GM06990 (cell line): ENCODE measurements around the gene OR5D14.

Source experiments
- DNase-seq: peaks from one replicate; pipeline ENCODE4 v3.0.0-alpha.2; 2011; ENCODE audit not compliant: insufficient read length; ENCODE audit errors: extremely low read depth
- H3K27me3 ChIP-seq: replicated peaks from 2 replicates; pipeline ENCODE4 v1.6.0; 2011; ENCODE audit warnings: low read length; ENCODE audit not compliant: control insufficient read depth, insufficient read depth
- H3K36me3 ChIP-seq: 2 replicates; pipeline ENCODE4 v1.5.1; 2011; ENCODE audit warnings: low read length; ENCODE audit not compliant: control insufficient read depth, insufficient read depth
- H3K4me3 ChIP-seq: replicated peaks from 2 replicates; pipeline ENCODE4 v1.5.1; 2011; ENCODE audit warnings: low read depth, mild to moderate bottlenecking, control low read depth, low read length
- CTCF ChIP-seq: IDR thresholded peaks from 2 replicates; pipeline ENCODE4 v1.5.1; 2011; ENCODE audit warnings: low read length, control low read depth, mild to moderate bottlenecking, inconsistent platforms; ENCODE audit not compliant: insufficient read depth, poor library complexity, severe bottlenecking

Gene OR5D14

GRCh38 chr11:55795256-55795655 lies at the start of gene OR5D14:
Gene OR5D14, plus strand, starts transcription at chr11:55795556. Its CDS starts 0 bp downstream, at chr11:55795556.
- TF ChIP-seq CTCF: no peak
- H3K27me3 ChIP-seq: no peaks in the 10 kb centered on the region
- no peak within 1 kb of the TSS for H3K4me3 ChIP-seq
- H3K36me3 ChIP-seq: no peaks in the 10 kb centered on the region
- DNase-seq: no peak

GRCh38 chr11:55773138-55773537 lies 22.2 kb upstream of the OR5D14 start, which contains the start of gene OR5D13:
Gene OR5D13, plus strand, starts transcription at chr11:55773438. Its CDS starts 0 bp downstream, at chr11:55773438.
- Histone ChIP-seq H3K27me3 (no peaks in the 10 kb centered on the region), H3K4me3 (no peak within 1 kb of the TSS), H3K36me3 (no peaks in the 10 kb centered on the region)
- DNase-seq: no peak
- TF ChIP-seq CTCF: no peak

GRCh38 chr11:55791606-55792005 lies 3.8 kb upstream of the OR5D14 start:
- H3K4me3 ChIP-seq: no peak overlapping the region
- no peak for DNase-seq
- no peak for TF ChIP-seq CTCF
- H3K36me3 ChIP-seq: no peaks in the 10 kb centered on the region
- H3K27me3 ChIP-seq: no peaks in the 10 kb centered on the region

DNA sequence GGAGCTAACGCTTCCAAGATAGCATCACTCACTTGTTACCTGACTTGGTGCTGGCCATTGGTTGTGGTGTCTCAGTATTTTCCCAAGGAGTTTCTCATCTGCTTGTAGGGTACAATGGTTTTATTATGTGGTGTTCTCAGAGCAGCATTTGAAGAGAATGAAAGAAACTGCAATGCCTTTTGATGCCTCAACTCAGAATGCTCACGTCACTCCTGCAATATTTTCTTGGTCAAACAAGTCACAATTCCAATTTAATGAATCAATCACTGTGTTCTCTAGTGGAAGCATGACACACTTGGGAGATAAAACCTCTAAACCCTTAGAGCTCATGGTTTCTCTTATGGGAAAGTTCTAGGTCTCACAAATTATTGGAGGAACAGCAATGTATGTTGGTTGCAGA lies 2.0 kb upstream of the OR5D14 start:
- no peak for DNase-seq
- Histone ChIP-seq H3K4me3 (no peak overlapping the region), H3K27me3 (no peaks in the 10 kb centered on the region), H3K36me3 (no peaks in the 10 kb centered on the region)
- TF ChIP-seq CTCF: no peak

- H3K4me3 ChIP-seq: no peak overlapping the region
- no peaks in the 10 kb centered on the region for H3K36me3 ChIP-seq
- no peak for DNase-seq
- no peak for TF ChIP-seq CTCF
- no peaks in the 10 kb centered on the region for H3K27me3 ChIP-seq
These were observed 10.9 kb downstream of the OR5D14 start for GRCh38 chr11:55806248-55806647.

DNA sequence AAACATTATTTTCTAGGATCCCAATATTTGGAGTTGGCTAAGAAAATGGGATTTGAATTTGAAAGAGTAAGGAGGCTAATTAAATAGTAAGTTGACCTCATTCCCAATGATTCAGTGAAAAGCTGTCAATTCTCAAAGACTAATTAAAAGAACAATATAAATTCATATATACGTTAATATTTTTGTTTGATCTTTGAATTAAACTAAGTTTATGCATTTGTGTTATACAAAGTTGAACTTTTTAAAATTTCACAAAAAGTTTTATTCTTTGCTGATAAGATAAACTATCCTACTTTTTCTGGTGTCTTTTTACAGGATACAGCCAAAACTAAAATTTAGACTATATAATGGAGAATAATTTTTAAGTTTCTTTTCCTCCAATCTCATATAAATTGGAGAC lies 15.7 kb downstream of the OR5D14 start, which contains the start of gene OR5L1:
OR5L1 (plus strand) TSS at position 301 of the 400 bp plus-strand sequence. CDS start 100 bp downstream, outside the sequence.
- DNase-seq: no peak
- H3K36me3 ChIP-seq: no peaks in the 10 kb centered on the region
- H3K4me3 ChIP-seq: no peak within 1 kb of the TSS
- no peak for TF ChIP-seq CTCF
- no peaks in the 10 kb centered on the region for H3K27me3 ChIP-seq
